Measurements from ENCODE around the gene SNAPC5. TPM values are rescaled to one million over a fixed set of nuclear protein-coding genes. Genes with fewer than 3 reads are reported as not detected.
A peak's percentile ranks its signal among the peaks of the same experiment; 100 is the strongest.

The SNAPC5 gene
- total RNA-seq, 1 experiment from 2014 or later, result 20.2 TPM

- Histone ChIP-seq H3K27ac (ENCODE audit: low read length) (peak overlapping the region; percentile 32; the same call in 1 of the 2 replicates), H3K4me2 (ENCODE audit: low read depth, low read length, poor library complexity, severe bottlenecking) (no peak overlapping the region)
Observed at GRCh38 chr15:66459818-66460615, 37.5 kb downstream of the SNAPC5 start.

DNA sequence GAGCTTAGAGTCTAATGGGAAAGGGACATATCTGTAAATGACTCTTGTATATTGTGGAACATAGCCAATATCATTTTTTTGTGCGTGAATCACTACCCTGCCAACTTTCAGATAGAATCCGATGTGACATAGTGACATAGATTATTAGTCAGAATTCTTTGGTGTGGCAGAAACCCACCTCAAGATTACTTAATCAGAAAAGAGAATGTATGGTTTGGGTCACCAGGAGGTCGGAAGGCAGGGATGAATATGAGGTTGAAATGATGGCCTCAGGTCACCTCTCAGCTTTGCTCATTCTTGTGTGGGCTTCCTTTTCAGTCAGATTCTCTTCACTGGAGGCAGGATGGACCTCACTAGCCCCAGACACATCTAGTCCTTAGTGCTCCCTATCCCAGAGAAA lies 41.4 kb downstream of the SNAPC5 start:
- no peak for DNase-seq
- peaks cover 66% of the 10 kb centered on the region for H3K79me2 ChIP-seq (ENCODE audit: low read length)
- H3K4me3 ChIP-seq (ENCODE audit: low read length), result 0 out of 2 replicates have a peak overlapping the region, but pooled peaks have one; percentile 4
- H4K20me1 ChIP-seq (ENCODE audit: insufficient read depth, low read depth, low read length), result no peaks in the 10 kb centered on the region
- H3K4me2 ChIP-seq (ENCODE audit: low read depth, low read length, poor library complexity, severe bottlenecking), result peak overlapping the region; percentile 49
- peak overlapping the region; percentile 90 for H3K27ac ChIP-seq (ENCODE audit: low read length)
- H3K27me3 ChIP-seq (ENCODE audit: low read length), result no peaks in the 10 kb centered on the region
- H2AFZ ChIP-seq (ENCODE audit: low read length), result no peak overlapping the region
- no peaks in the 10 kb centered on the region for H3K9me2 ChIP-seq (replicated peaks; ENCODE audit: insufficient read depth, low read length)
- H3K9me3 ChIP-seq (ENCODE audit: low read length), result no peaks in the 10 kb centered on the region
- no peaks in the 10 kb centered on the region for H3K36me3 ChIP-seq (ENCODE audit: insufficient read depth, low read length)
- peaks cover 63% of the 10 kb centered on the region for H3K4me1 ChIP-seq (ENCODE audit: low read length)
- H3K9ac ChIP-seq (ENCODE audit: low read length), result peak overlapping the region; percentile 4; the same call in 1 of the 2 replicates

More at GRCh38 chr15:66459818-66460615, 37.5 kb downstream of the SNAPC5 start:
- no peak overlapping the region for H3K4me3 ChIP-seq (ENCODE audit: low read length)
- no peak overlapping the region for H2AFZ ChIP-seq (ENCODE audit: low read length)
- peaks cover 38% of the 10 kb centered on the region for H3K4me1 ChIP-seq (ENCODE audit: low read length)
- no peaks in the 10 kb centered on the region for H3K9me3 ChIP-seq (ENCODE audit: low read length)
- H3K9ac ChIP-seq (ENCODE audit: low read length), result no peak overlapping the region
- no peaks in the 10 kb centered on the region for H4K20me1 ChIP-seq (ENCODE audit: insufficient read depth, low read depth, low read length)
- H3K9me2 ChIP-seq (replicated peaks; ENCODE audit: insufficient read depth, low read length), result no peaks in the 10 kb centered on the region
- H3K36me3 ChIP-seq (ENCODE audit: insufficient read depth, low read length), result no peaks in the 10 kb centered on the region
- H3K27me3 ChIP-seq (ENCODE audit: low read length), result no peaks in the 10 kb centered on the region
- DNase-seq, result peak; percentile 44
- peaks cover 48% of the 10 kb centered on the region for H3K79me2 ChIP-seq (ENCODE audit: low read length)

DNA sequence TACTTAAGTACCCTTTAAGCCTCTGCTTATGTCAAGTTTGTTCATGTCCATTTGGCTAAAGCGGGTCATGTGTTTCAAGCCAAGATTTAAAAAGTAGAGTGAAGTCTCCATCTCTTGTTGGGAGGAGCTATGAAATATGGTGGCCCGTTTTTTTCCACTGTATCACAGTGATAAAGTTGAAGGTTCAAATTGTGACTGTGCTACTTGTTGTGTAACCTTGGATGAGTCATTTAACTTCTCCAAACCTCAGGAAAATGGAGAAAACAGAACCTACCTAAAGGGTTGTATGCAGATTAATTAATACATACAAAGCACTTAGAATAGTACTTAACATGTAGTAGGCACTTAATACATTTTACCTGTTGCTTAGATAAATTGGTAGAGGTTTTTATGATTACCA lies 43.4 kb downstream of the SNAPC5 start:
- H3K4me2 ChIP-seq (ENCODE audit: low read depth, low read length, poor library complexity, severe bottlenecking), result no peak overlapping the region
- DNase-seq, result no peak

GRCh38 chr15:66452971-66453580 lies 44.5 kb downstream of the SNAPC5 start:
- Histone ChIP-seq H2AFZ (ENCODE audit: low read length) (no peak overlapping the region), H3K4me1 (ENCODE audit: low read length) (peaks cover 55% of the 10 kb centered on the region), H3K27ac (ENCODE audit: low read length) (peak overlapping the region; percentile 57), H3K9me2 (replicated peaks; ENCODE audit: insufficient read depth, low read length) (no peaks in the 10 kb centered on the region), H3K27me3 (ENCODE audit: low read length) (no peaks in the 10 kb centered on the region), H3K9me3 (ENCODE audit: low read length) (no peaks in the 10 kb centered on the region), H3K4me2 (ENCODE audit: low read depth, low read length, poor library complexity, severe bottlenecking) (no peak overlapping the region), H3K79me2 (ENCODE audit: low read length) (peaks cover 47% of the 10 kb centered on the region), H3K9ac (ENCODE audit: low read length) (no peak overlapping the region), H3K36me3 (ENCODE audit: insufficient read depth, low read length) (peaks cover 10% of the 10 kb centered on the region), H3K4me3 (ENCODE audit: low read length) (no peak overlapping the region), H4K20me1 (ENCODE audit: insufficient read depth, low read depth, low read length) (no peaks in the 10 kb centered on the region)
- peak; percentile 51 for DNase-seq

More for the DNA sequence above, 43.4 kb downstream of the SNAPC5 start:
- no peaks in the 10 kb centered on the region for H3K9me3 ChIP-seq (ENCODE audit: low read length)
- no peaks in the 10 kb centered on the region for H4K20me1 ChIP-seq (ENCODE audit: insufficient read depth, low read depth, low read length)
- peaks cover 51% of the 10 kb centered on the region for H3K79me2 ChIP-seq (ENCODE audit: low read length)
- H3K27me3 ChIP-seq (ENCODE audit: low read length), result no peaks in the 10 kb centered on the region
- H3K4me1 ChIP-seq (ENCODE audit: low read length), result peaks cover 63% of the 10 kb centered on the region
- H3K9ac ChIP-seq (ENCODE audit: low read length), result no peak overlapping the region
- H3K4me3 ChIP-seq (ENCODE audit: low read length), result no peak overlapping the region
- no peaks in the 10 kb centered on the region for H3K9me2 ChIP-seq (replicated peaks; ENCODE audit: insufficient read depth, low read length)
- H3K36me3 ChIP-seq (ENCODE audit: insufficient read depth, low read length), result peaks cover 2% of the 10 kb centered on the region; the same call in 1 of the 2 replicates
- H3K27ac ChIP-seq (ENCODE audit: low read length), result peak overlapping the region; percentile 15
- H2AFZ ChIP-seq (ENCODE audit: low read length), result no peak overlapping the region

- Histone ChIP-seq H3K79me2 (ENCODE audit: low read length) (peaks cover 43% of the 10 kb centered on the region), H3K27me3 (ENCODE audit: low read length) (no peaks in the 10 kb centered on the region), H3K9me2 (replicated peaks; ENCODE audit: insufficient read depth, low read length) (no peaks in the 10 kb centered on the region), H3K4me3 (ENCODE audit: low read length) (no peak overlapping the region), H2AFZ (ENCODE audit: low read length) (no peak overlapping the region), H3K9me3 (ENCODE audit: low read length) (no peaks in the 10 kb centered on the region), H3K4me1 (ENCODE audit: low read length) (peaks cover 49% of the 10 kb centered on the region), H4K20me1 (ENCODE audit: insufficient read depth, low read depth, low read length) (no peaks in the 10 kb centered on the region), H3K27ac (ENCODE audit: low read length) (peak overlapping the region; percentile 57), H3K36me3 (ENCODE audit: insufficient read depth, low read length) (peaks cover 11% of the 10 kb centered on the region), H3K4me2 (ENCODE audit: low read depth, low read length, poor library complexity, severe bottlenecking) (no peak overlapping the region), H3K9ac (ENCODE audit: low read length) (no peak overlapping the region)
- DNase-seq, result no peak
Observed at GRCh38 chr15:66452420-66452819, 45.1 kb downstream of the SNAPC5 start.

Small RNA genes within 50 kb of the gene (small RNA-seq; reads per million reads assigned to genes)
- gene MIR4512 (0.36 reads per million), gene RF01159 (not detected), gene SNORD16 (not detected), gene SNORD18A (not detected), gene SNORD18B (not detected), gene SNORD18C (not detected)

Other genes with a start within 250 kb of the SNAPC5 start
- gene MEGF11, start 244.0 kb downstream of the SNAPC5 start, total RNA-seq (2014; rRNA removed; shearing (Covaris generic); ENCODE audit: low replicate concordance), result not detected in 2 replicates
- gene DIS3L, start 204.2 kb downstream of the SNAPC5 start, total RNA-seq (2014; rRNA removed; shearing (Covaris generic); ENCODE audit: low replicate concordance), result 25.5 and 40.2 TPM in 2 replicates
- gene TIPIN, start 141.1 kb downstream of the SNAPC5 start, total RNA-seq (2014; rRNA removed; shearing (Covaris generic); ENCODE audit: low replicate concordance), result 8.4 and 16.5 TPM in 2 replicates
- 38.1 and 46.6 TPM in 2 replicates for gene MAP2K1, start 110.8 kb downstream of the SNAPC5 start, total RNA-seq (2014; rRNA removed; shearing (Covaris generic); ENCODE audit: low replicate concordance)
- 5,548 and 5,820 TPM in 2 replicates for gene RPL4, start 7.1 kb upstream of the SNAPC5 start, total RNA-seq (2014; rRNA removed; shearing (Covaris generic); ENCODE audit: low replicate concordance)
- 7.4 and 20.8 TPM in 2 replicates for gene ZWILCH, start 7.6 kb upstream of the SNAPC5 start, total RNA-seq (2014; rRNA removed; shearing (Covaris generic); ENCODE audit: low replicate concordance)
- not detected in 2 replicates for gene LCTL, start 68.2 kb upstream of the SNAPC5 start, total RNA-seq (2014; rRNA removed; shearing (Covaris generic); ENCODE audit: low replicate concordance)
- 0.89 and 1.8 TPM in 2 replicates for gene SMAD6, start 204.5 kb upstream of the SNAPC5 start, total RNA-seq (2014; rRNA removed; shearing (Covaris generic); ENCODE audit: low replicate concordance)

Measured in Karpas-422 (cell line).